H9 (cell line): ENCODE results near the gene RRBP1. TPM values are rescaled to one million over a fixed set of nuclear protein-coding genes. Genes with fewer than 3 reads are reported as not detected.

Experiments used
- DNase-seq: peaks from one replicate; pipeline ENCODE4 v3.0.0-alpha.2; 2017
- H2AFZ ChIP-seq: one replicate; pipeline ENCODE4 v1.6.1; 2013; ENCODE audit warnings: mild to moderate bottlenecking, low read length, control low read depth, moderate library complexity
- H2AK5ac ChIP-seq: 2 replicates; pipeline ENCODE4 v1.6.1; 2013; ENCODE audit warnings: low read length, control low read depth, mixed read lengths; ENCODE audit not compliant: insufficient read length
- H2BK120ac ChIP-seq: one replicate; pipeline ENCODE4 v1.6.1; 2013; ENCODE audit warnings: low read depth, mild to moderate bottlenecking, low read length, control low read depth, inconsistent platforms; ENCODE audit not compliant: poor library complexity, severe bottlenecking
- H2BK12ac ChIP-seq: 2 replicates; pipeline ENCODE4 v1.6.1; 2013; ENCODE audit warnings: low read length, control low read depth, mixed read lengths, low read depth; ENCODE audit not compliant: insufficient read length
- H2BK15ac ChIP-seq: 2 replicates; pipeline ENCODE4 v1.6.1; 2013; ENCODE audit warnings: low read depth, low read length, control low read depth
- H2BK20ac ChIP-seq: one replicate; pipeline ENCODE4 v1.6.1; 2013; ENCODE audit warnings: low read depth, mild to moderate bottlenecking, low read length, control low read depth, inconsistent platforms; ENCODE audit not compliant: poor library complexity, severe bottlenecking
- H2BK5ac ChIP-seq: 2 replicates; pipeline ENCODE4 v1.6.1; 2013; ENCODE audit warnings: low read length, control low read depth, mixed read lengths; ENCODE audit not compliant: insufficient read length
- H3K14ac ChIP-seq: 2 replicates; pipeline ENCODE4 v1.6.1; 2013; ENCODE audit warnings: low read length, control low read depth; ENCODE audit not compliant: insufficient read depth
- H3K18ac ChIP-seq: 2 replicates; pipeline ENCODE4 v1.6.1; 2013; ENCODE audit warnings: low read depth, mild to moderate bottlenecking, mixed read lengths, low read length, control low read depth; ENCODE audit not compliant: insufficient read length
- H3K23ac ChIP-seq: 2 replicates; pipeline ENCODE4 v1.6.1; 2013; ENCODE audit warnings: low read length, control low read depth, mixed read lengths, low read depth; ENCODE audit not compliant: insufficient read length
- H3K23me2 ChIP-seq: 2 replicates; pipeline ENCODE4 v1.6.1; 2013; ENCODE audit warnings: low read depth, mild to moderate bottlenecking, mixed read lengths, low read length, control low read depth; ENCODE audit not compliant: insufficient read length, poor library complexity, severe bottlenecking
- H3K27ac ChIP-seq: 2 replicates; pipeline ENCODE4 v1.5.1; 2013; ENCODE audit warnings: low read length, control low read depth, mixed read lengths, low read depth; ENCODE audit not compliant: insufficient read length
- H3K27me3 ChIP-seq: 2 replicates; pipeline ENCODE4 v1.6.1; 2013; ENCODE audit warnings: low read length, control low read depth, inconsistent platforms; ENCODE audit not compliant: insufficient read depth
- H3K4ac ChIP-seq: 2 replicates; pipeline ENCODE4 v1.6.1; 2013; ENCODE audit warnings: low read depth, mild to moderate bottlenecking, control low read depth, inconsistent platforms, low read length, moderate library complexity
- H3K4me1 ChIP-seq: 2 replicates; pipeline ENCODE4 v1.6.1; 2013; ENCODE audit warnings: low read length, control low read depth, inconsistent platforms; ENCODE audit not compliant: insufficient read depth
- H3K4me2 ChIP-seq: 2 replicates; pipeline ENCODE4 v1.6.1; 2013; ENCODE audit warnings: low read length, control low read depth, mixed read lengths; ENCODE audit not compliant: insufficient read length, insufficient read depth
- H3K56ac ChIP-seq: 2 replicates; pipeline ENCODE4 v1.6.1; 2013; ENCODE audit warnings: low read depth, mild to moderate bottlenecking, mixed read lengths, low read length, control low read depth; ENCODE audit not compliant: insufficient read length
- H3K79me1 ChIP-seq: 2 replicates; pipeline ENCODE4 v1.6.1; 2013; ENCODE audit warnings: low read depth, mild to moderate bottlenecking, moderate library complexity, low read length, control low read depth, inconsistent platforms; ENCODE audit not compliant: insufficient read depth, poor library complexity, severe bottlenecking
- H3K79me2 ChIP-seq: 2 replicates; pipeline ENCODE4 v1.6.1; 2013; ENCODE audit warnings: low read length, control low read depth, inconsistent platforms; ENCODE audit not compliant: insufficient read depth
- H3K9ac ChIP-seq: 2 replicates; pipeline ENCODE4 v1.6.1; 2013; ENCODE audit warnings: low read length, control low read depth, mixed read lengths; ENCODE audit not compliant: insufficient read length; ENCODE audit errors: extremely low read depth
- H3K9me3 ChIP-seq: one replicate; pipeline ENCODE4 v1.6.1; 2013; ENCODE audit warnings: low read depth, low read length, inconsistent platforms; ENCODE audit not compliant: control insufficient read depth
- H3T11ph ChIP-seq: one replicate; pipeline ENCODE4 v1.6.1; 2013; ENCODE audit warnings: mild to moderate bottlenecking, low read length, control low read depth, inconsistent platforms
- H4K20me1 ChIP-seq: one replicate; pipeline ENCODE4 v1.6.1; 2013; ENCODE audit not compliant: control insufficient read depth, insufficient read length, insufficient read depth
- H4K5ac ChIP-seq: 2 replicates; pipeline ENCODE4 v1.6.1; 2013; ENCODE audit warnings: low read depth, mild to moderate bottlenecking, mixed read lengths, low read length, control low read depth; ENCODE audit not compliant: insufficient read length
- H4K8ac ChIP-seq: replicated peaks from 2 replicates; pipeline ENCODE4 v1.6.1; 2013; ENCODE audit warnings: low read length, control low read depth, mixed read lengths, low read depth; ENCODE audit not compliant: insufficient read length
- H4K91ac ChIP-seq: 2 replicates; pipeline ENCODE4 v1.6.1; 2013; ENCODE audit warnings: low read depth, mild to moderate bottlenecking, moderate library complexity, mixed read lengths, low read length, control low read depth; ENCODE audit not compliant: insufficient read length
- H3K27ac Mint-ChIP-seq, 3 experiments: 2 replicates in 2 of 3; 3 replicates in 1 of 3; pipeline ENCODE4 v1.8.0; 2020 to 2021; ENCODE audit warnings: mixed read lengths in 3 of 3, mild to moderate bottlenecking in 1 of 3, moderate library complexity in 1 of 3
- H3K27me3 Mint-ChIP-seq: 2 replicates; pipeline ENCODE4 v1.8.0; 2021; ENCODE audit warnings: low read depth, mild to moderate bottlenecking, moderate library complexity, mixed read lengths
- H3K36me3 Mint-ChIP-seq, 3 experiments: 2 replicates in 2 of 3; 3 replicates in 1 of 3; pipeline ENCODE4 v1.8.0; 2020 to 2021; ENCODE audit warnings: low read depth in 3 of 3, mixed read lengths in 3 of 3; ENCODE audit not compliant: insufficient read depth in 1 of 3
- H3K4me1 Mint-ChIP-seq, 2 experiments: 2 replicates each; pipeline ENCODE4 v1.8.0; 2020; ENCODE audit warnings: mixed read lengths in 2 of 2
- H3K4me3 Mint-ChIP-seq, 2 experiments: 2 replicates in 1 of 2; 3 replicates in 1 of 2; pipeline ENCODE4 v1.8.0; 2020 to 2021; ENCODE audit warnings: mild to moderate bottlenecking in 2 of 2, mixed read lengths in 2 of 2, moderate library complexity in 1 of 2
- H3K9me3 Mint-ChIP-seq, 2 experiments: 2 replicates in 1 of 2; 3 replicates in 1 of 2; pipeline ENCODE4 v1.8.0; 2020; ENCODE audit warnings: mild to moderate bottlenecking in 2 of 2, mixed read lengths in 2 of 2, moderate library complexity in 1 of 2
- WGBS: extraction: QIAGEN DNeasy Blood & Tissue Kit; methylation state at CpG from one replicate; pipeline ENCODE4 v1.1.7; 2013; ENCODE audit warnings: missing lambda C conversion rate, low lambda C conversion rate, mixed read lengths; ENCODE audit not compliant: insufficient read length; ENCODE audit errors: extremely low coverage; 5-methylcytosine and 5-hydroxymethylcytosine counted together
- total RNA-seq: library from RNA; stranded (reverse); gene quantifications from 2 replicates; pipeline ENCODE4 v1.2.1, GENCODE V29; 2021
- TF ChIP-seq, protein P1 (sequence below): fragments of 200-600 bp; sonication (generic); conservative IDR thresholded peaks from 3 replicates; pipeline ENCODE4 v1.8.0; 2021; ENCODE audit warnings: antibody characterized with exemption, mild to moderate bottlenecking

The RRBP1 gene
- total RNA-seq, 1 experiment from 2014 or later, result 97.8 TPM

GRCh38 chr20:17727351-17727750 is 45.3 kb upstream of the RRBP1 start:
- Histone ChIP-seq H2BK15ac (no peak overlapping the region), H3T11ph (no peak overlapping the region), H4K8ac (no peak overlapping the region), H4K5ac (no peak overlapping the region), H2BK12ac (no peak overlapping the region), H4K20me1 (no peaks in the 10 kb centered on the region), H3K79me2 (no peaks in the 10 kb centered on the region), H2BK120ac (no peak overlapping the region), H3K27me3 (no peaks in the 10 kb centered on the region), H3K23me2 (no peaks in the 10 kb centered on the region), H3K79me1 (no peaks in the 10 kb centered on the region), H3K4me1 (no peaks in the 10 kb centered on the region), H3K4me2 (no peak overlapping the region), H2AFZ (no peak overlapping the region), H3K9ac (no peak overlapping the region), H3K18ac (no peak overlapping the region), H3K56ac (no peak overlapping the region), H4K91ac (no peak overlapping the region), H3K4ac (no peak overlapping the region), H3K23ac (no peak overlapping the region), H2BK20ac (no peak overlapping the region), H3K14ac (no peak overlapping the region; the same call in 1 of the 2 replicates), H3K9me3 (no peaks in the 10 kb centered on the region), H2BK5ac (no peak overlapping the region), H3K27ac (no peak overlapping the region), H2AK5ac (no peak overlapping the region)
- peaks cover 10% of the 10 kb centered on the region for H3K27me3 Mint-ChIP-seq
- TF ChIP-seq, protein P1, sequence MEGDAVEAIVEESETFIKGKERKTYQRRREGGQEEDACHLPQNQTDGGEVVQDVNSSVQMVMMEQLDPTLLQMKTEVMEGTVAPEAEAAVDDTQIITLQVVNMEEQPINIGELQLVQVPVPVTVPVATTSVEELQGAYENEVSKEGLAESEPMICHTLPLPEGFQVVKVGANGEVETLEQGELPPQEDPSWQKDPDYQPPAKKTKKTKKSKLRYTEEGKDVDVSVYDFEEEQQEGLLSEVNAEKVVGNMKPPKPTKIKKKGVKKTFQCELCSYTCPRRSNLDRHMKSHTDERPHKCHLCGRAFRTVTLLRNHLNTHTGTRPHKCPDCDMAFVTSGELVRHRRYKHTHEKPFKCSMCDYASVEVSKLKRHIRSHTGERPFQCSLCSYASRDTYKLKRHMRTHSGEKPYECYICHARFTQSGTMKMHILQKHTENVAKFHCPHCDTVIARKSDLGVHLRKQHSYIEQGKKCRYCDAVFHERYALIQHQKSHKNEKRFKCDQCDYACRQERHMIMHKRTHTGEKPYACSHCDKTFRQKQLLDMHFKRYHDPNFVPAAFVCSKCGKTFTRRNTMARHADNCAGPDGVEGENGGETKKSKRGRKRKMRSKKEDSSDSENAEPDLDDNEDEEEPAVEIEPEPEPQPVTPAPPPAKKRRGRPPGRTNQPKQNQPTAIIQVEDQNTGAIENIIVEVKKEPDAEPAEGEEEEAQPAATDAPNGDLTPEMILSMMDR, result no peak
- H3K27ac Mint-ChIP-seq, result no peak overlapping the region
- no peak overlapping the region for H3K4me3 Mint-ChIP-seq
- no CpG with 5 or more reads among the region's 10 CpGs for WGBS
- DNase-seq, result no peak
- H3K9me3 Mint-ChIP-seq, result no peaks in the 10 kb centered on the region
- H3K4me1 Mint-ChIP-seq, result peaks cover 12 to 16% of the 10 kb centered on the region in 2 experiments
- H3K36me3 Mint-ChIP-seq, result no peaks in the 10 kb centered on the region
